G401.6 (cell line): ENCODE results near the gene ADAMTS17.

ENCODE experiments used
- FAIRE-seq: peaks from 2 replicates; lab custom pipeline; 2012; peaks lifted over from hg19 to GRCh38; lab: Jason Lieb, UNC

The ADAMTS17 gene

DNA sequence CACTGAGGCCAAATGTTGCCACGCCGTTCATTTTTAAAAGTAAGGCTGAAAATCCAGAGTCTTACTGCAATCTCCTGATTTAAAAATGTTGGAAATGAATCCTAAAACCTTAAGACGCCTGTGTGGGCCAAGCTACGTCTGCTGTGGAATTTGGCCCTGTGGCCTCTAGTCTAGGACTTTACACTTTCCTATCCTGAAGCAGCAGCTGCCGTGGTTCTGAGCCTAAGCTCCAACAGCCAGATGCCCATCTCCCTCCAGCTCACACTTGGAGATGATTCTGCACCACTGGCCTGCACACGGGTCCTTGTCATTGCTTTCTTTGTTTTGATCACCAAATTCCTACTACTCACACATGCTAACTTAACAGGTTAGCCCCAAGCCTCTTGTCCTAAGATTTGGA lies 322.2 kb downstream of the ADAMTS17 start:
- FAIRE-seq: no peak

GRCh38 chr15:100018191-100018590 lies 323.6 kb downstream of the ADAMTS17 start:
- FAIRE-seq: no peak

DNA sequence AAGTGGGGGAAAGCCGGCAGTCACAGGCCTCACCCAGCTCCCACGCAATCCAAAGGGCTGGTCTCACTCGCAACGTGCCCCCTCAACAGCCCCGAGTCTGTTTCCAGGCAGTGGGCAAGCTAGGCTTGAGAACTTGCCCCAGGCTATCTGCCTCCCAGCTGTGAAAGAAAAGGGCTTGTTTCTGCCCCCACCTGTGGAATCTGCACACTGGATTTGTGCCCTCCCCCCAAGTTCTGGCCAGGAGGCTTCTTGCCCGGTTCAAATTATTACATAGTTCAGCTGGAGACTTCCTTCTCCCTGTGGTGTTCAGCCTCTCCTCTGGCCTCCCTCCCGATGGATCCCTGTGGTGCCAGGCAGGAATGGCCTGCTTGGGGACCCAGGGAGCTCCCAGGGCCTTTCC lies 324.6 kb downstream of the ADAMTS17 start:
- FAIRE-seq: no peak

DNA sequence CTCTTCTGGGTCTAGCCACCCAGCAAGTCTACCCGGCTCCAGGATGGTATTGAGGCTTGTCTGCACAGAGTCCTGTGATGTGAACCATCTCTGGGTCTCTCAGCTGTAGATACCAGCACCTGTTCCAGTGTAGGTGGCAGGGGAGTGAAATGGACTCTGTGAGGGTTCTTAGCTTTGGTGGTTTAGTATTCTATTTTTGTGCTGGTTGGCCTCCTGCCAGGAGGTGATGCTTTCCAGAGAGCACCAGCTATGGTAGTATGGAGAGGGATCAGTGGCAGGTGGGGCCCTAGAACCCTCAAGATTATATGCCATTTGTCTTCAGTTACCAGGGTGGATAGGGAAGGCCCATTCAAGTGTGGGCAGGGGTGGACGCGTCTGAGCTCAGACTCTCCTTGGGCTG lies 325.1 kb downstream of the ADAMTS17 start:
- FAIRE-seq: no peak

- FAIRE-seq: no peak
These were observed 330.5 kb downstream of the ADAMTS17 start for GRCh38 chr15:100011235-100011634.

GRCh38 chr15:100009372-100009771 lies 332.4 kb downstream of the ADAMTS17 start:
- FAIRE-seq: no peak

- no peak for FAIRE-seq
These were observed 333.5 kb downstream of the ADAMTS17 start for GRCh38 chr15:100008258-100008657.

- no peak for FAIRE-seq
These were observed 334.2 kb downstream of the ADAMTS17 start for GRCh38 chr15:100007609-100008008.

GRCh38 chr15:100005715-100006114 lies 336.1 kb downstream of the ADAMTS17 start:
- no peak for FAIRE-seq

DNA sequence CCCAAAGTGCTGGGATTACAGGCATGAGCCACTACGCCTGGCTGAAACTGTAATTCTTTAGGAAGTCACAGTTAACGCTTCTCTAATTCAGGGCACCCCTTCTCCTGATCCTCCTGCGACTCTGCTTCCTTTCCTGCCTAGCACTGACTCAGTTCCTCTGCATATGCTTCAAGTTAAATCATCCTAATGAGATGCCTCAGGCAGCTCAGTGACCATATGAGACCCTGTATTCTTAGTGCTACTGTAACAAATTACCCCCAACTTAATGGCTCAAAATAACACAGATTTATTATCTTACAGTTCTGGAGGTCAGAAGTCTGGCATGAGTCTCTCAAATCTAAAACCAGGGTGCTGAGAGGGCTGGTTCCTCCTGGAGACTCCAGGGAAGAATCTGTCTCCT lies 336.8 kb downstream of the ADAMTS17 start:
- no peak for FAIRE-seq

GRCh38 chr15:100002787-100003536 lies 338.8 kb downstream of the ADAMTS17 start:
- FAIRE-seq: no peak

DNA sequence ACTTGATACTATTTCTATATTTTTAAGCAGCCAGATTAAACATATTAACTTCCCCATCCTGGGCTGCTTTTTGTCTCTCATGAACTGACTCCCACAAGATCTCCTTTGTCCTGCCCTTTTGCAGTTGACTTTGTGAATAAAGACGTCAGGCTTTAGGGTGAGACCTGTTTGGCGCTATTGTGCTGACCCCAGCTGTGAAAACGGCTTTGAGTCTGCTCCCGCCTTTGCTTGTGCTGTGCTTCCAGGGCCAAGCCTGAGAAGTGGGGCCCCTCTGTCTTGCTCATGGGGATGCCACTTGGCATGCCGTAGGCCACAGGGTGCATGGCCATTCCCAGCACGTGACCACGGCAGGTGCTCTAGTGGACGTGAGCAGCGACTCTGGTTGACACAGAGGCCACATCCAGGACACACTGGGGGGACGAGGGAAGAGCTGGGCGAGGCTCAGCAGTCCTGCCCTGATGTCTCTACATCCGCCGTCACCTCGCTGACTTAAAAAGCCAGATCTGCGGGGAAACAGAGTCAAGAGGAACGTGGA lies 339.6 kb downstream of the ADAMTS17 start:
- FAIRE-seq: no peak

DNA sequence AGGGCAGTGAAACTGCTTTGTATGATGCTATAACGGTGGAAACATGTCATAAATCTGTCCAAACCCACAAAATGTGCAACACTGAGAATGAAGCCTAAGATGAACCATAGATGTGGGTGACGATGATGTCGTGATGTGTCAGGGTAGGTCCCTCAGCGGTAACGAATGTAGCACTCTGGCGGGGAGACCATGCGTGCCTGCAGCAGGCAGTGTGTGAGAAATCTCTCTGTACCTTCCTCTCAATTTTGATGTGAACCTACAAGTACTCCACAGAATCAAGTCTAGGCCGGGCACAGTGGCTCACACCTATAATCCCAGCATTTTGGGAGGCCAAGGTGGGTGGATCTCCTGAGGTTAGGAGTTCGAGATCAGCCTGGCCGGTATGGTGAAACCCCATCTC lies 340.4 kb downstream of the ADAMTS17 start:
- no peak for FAIRE-seq

- no peak for FAIRE-seq
These were observed 342.3 kb downstream of the ADAMTS17 start for GRCh38 chr15:99999282-100000070.

DNA sequence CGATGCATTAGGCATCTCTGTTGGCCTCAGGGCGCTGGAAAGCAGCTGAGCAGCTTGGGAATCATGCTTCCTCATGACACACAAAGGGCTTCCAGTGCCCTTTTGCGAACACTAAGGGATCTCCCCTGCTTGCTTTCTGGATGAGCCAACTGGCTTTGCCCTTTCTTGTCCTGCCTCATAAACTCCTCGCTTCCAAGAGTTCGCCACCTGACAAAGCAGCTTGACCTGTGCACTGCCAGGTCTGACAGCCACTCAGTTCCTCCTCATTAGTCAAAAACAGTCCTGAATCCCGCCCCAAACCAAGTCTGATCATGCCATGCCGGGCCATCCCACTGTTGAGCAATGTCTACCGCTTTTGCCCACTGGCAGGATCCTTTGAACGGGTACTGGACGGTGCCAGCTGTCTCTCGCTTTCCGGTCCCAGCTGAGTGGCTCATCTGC lies 343.1 kb downstream of the ADAMTS17 start:
- no peak for FAIRE-seq

- no peak for FAIRE-seq
These were observed 344.6 kb downstream of the ADAMTS17 start for GRCh38 chr15:99997112-99997651.

GRCh38 chr15:99996660-99997059 lies 345.1 kb downstream of the ADAMTS17 start:
- FAIRE-seq: no peak

DNA sequence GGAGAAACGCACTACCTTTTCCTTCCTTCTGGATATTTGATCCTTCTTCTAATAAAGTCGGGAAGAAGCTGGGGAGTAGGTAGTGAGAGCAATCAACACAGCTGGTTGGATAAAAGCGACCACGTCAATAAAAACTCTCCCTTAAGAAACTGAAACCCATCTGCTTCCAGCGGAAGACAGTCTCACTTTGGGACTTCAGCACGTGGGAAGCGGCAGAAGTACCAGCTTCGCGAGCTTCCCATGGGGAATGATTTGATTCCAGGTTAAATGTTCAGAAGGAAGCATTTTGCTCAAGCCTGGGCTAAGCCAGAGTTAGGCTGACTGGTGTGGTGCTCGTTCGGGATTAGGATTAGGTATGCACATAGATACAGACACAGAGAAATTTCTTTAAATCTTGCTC lies 346.2 kb downstream of the ADAMTS17 start:
- no peak for FAIRE-seq

- FAIRE-seq: no peak
These were observed 346.9 kb downstream of the ADAMTS17 start for GRCh38 chr15:99994849-99995248.

DNA sequence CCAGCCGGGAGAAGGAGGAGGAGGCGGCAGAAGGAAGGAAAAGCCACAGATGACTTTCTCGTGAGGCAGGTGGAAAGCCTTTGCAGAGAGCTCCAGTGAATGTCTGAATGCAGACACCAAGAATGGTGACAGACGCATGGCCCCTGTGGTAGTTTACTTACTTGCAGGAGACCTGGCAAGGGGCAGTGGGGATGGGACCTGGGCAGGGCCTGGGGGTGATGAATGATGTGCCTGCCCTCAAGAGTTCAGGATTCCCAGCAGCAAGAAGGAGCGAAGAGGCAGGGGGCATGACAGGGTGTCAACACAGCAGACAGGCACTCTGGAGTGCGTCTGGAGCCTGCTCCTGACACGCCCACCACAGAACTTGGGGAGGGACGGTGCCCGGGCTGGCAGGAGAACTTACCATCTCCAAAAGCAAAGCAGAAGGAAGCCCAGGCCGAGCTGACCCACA lies 348.1 kb downstream of the ADAMTS17 start:
- no peak for FAIRE-seq

GRCh38 chr15:99993262-99993661 lies 348.5 kb downstream of the ADAMTS17 start:
- no peak for FAIRE-seq

GRCh38 chr15:99992611-99993231 lies 349.1 kb downstream of the ADAMTS17 start:
- no peak for FAIRE-seq

DNA sequence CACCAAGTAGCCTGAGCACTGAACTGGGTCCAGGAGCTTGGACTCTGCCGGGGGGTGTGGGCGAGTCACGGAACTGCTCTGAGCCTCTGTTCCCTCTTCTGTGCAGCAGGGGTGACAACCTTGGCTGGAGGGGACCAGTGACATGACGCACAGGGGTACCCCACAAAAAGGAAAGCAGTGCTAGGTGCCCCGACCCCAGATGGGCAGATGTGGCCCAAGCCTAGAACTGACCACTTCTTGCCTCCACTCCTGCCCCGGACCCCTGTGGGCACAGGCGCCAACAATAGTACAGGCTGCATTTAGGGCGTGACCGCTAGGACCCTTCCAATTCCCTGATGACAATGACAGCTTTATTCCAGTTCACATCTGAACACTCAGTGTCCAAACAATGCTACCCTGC lies 352.7 kb downstream of the ADAMTS17 start:
- no peak for FAIRE-seq
